ENCODE results near the gene GPX3. TPM values are rescaled to one million over a fixed set of nuclear protein-coding genes. Genes with fewer than 3 reads are reported as not detected.

Gene GPX3
- total RNA-seq, 1 donor, result 11.3 TPM

DNA sequence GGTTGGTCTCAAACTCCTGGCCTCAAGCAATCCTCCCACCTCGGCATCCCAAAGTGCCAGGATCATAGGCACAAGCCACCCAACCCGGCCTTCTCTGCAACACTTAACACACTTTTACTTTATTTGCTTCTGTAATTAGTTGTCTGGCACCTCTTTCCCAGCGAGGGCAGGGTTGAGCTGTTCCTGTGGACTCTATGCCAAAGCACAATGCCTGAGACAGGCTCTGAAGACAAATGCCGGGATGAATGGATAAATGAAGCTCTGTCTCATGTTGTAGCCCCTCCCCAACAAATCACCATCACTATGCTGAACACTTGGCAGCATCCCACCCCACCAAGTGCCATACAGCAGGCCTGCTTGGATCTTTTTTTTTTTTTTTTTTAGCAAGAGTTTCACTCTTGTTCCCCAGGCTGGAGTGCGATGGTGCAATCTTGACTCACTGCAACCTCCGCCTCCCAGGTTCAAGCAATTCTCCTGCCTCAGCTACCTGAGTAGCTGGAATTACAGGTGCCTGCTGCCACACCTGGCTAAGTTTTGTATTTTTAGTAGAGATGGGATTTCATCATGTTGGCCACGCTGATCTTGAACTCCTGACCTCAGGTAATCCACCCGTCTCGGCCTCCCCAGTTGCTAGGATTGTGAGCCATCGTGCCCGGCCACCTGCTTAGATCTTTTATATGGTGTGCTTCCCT lies 21.3 kb downstream of the GPX3 start:
- TF ChIP-seq, protein P1, sequence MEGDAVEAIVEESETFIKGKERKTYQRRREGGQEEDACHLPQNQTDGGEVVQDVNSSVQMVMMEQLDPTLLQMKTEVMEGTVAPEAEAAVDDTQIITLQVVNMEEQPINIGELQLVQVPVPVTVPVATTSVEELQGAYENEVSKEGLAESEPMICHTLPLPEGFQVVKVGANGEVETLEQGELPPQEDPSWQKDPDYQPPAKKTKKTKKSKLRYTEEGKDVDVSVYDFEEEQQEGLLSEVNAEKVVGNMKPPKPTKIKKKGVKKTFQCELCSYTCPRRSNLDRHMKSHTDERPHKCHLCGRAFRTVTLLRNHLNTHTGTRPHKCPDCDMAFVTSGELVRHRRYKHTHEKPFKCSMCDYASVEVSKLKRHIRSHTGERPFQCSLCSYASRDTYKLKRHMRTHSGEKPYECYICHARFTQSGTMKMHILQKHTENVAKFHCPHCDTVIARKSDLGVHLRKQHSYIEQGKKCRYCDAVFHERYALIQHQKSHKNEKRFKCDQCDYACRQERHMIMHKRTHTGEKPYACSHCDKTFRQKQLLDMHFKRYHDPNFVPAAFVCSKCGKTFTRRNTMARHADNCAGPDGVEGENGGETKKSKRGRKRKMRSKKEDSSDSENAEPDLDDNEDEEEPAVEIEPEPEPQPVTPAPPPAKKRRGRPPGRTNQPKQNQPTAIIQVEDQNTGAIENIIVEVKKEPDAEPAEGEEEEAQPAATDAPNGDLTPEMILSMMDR (IDR thresholded peaks at IDR 0.05; ENCODE audit: insufficient read depth, low read length), result no peak
- H3K4me3 ChIP-seq (ENCODE audit: low read depth, low read length), result no peak overlapping the region
- DNase-seq (ENCODE audit: low read depth), result no peak

GRCh38 chr5:151042453-151043093 lies 22.2 kb downstream of the GPX3 start:
- TF ChIP-seq, protein P1 (IDR thresholded peaks at IDR 0.05; ENCODE audit: insufficient read depth, low read length), result no peak
- H3K4me3 ChIP-seq (ENCODE audit: low read depth, low read length), result no peak overlapping the region
- DNase-seq (ENCODE audit: low read depth), result no peak

DNA sequence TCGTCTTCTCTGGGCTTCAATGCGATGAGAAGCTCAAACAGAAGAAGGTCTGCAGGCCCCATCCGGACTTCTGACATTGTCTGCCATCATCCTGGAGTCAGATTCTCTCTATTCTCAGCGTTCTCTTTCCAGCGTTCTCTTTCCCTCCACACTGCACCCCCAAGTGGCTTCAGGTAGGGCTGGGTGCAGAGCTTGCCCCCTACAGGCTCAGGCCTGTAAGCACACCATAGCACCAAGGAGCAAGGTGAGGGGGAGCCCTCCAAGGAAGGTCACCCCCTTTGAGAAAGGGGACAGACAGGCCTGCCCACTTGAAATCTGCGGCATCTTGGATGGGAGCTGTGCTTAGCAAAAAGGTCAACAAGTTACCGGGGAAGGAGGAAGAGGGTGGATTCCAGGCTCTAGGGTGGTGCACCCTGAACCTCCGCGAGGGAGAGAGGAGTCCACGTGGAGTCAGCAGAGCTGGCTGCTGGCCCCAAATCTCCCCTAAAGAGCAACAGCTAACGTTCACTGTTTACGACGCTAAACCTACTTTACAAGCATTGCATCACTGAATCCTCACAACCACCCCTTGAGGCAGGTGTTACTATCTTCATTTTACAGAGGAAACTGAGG lies 27.5 kb downstream of the GPX3 start:
- TF ChIP-seq, protein P1 (IDR thresholded peaks at IDR 0.05; ENCODE audit: insufficient read depth, low read length), result peak; percentile 92
- DNase-seq (ENCODE audit: low read depth), result no peak
- H3K4me3 ChIP-seq (ENCODE audit: low read depth, low read length), result no peak overlapping the region

GRCh38 chr5:151048526-151048925 lies 28.1 kb downstream of the GPX3 start:
- DNase-seq (ENCODE audit: low read depth), result no peak
- TF ChIP-seq, protein P1 (IDR thresholded peaks at IDR 0.05; ENCODE audit: insufficient read depth, low read length), result peak; percentile 46
- no peak overlapping the region for H3K4me3 ChIP-seq (ENCODE audit: low read depth, low read length)

DNA sequence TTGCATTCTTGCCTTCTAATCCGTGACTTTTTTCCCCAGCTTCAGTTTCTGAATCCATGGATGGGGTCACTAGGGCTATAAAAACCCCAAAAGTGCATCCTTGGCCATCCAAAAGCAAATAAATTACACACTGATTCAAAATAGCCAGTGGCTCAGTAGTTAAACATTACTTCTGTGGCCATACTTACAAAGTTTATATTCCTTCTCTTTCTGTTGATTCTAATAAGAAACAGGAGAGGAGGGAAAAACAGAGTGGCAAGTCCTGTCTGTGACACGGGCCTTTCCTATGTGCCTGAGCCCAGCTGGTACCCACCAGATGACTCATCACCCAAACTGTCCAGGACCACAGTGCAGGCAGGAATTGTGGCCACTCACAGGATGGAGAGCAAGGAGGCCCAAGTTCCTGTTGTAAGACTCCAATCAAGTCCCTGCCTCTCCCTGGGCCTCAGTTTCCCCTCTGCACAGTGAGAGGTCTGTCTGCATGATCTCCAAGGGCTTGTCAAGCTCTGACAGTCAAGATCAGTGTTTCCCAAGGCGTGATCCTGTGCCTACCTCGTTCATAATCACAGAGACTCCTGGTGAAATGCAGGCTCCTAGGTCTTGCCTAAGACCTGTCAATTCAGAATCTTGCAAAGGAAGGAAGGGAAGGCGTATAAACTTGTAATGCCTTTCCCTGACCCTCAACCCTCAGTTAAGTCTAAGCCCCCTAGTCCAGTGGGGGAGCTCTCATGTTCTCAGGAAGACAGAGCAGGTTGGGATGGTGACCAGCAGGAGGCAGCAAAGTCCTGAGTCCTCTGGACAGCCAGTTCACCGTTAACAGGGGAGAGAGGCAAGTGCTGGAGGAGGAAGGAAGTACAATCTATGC lies 30.9 kb downstream of the GPX3 start:
- H3K4me3 ChIP-seq (ENCODE audit: low read depth, low read length), result no peak overlapping the region
- peak; percentile 84 for DNase-seq (ENCODE audit: low read depth)
- TF ChIP-seq, protein P1 (IDR thresholded peaks at IDR 0.05; ENCODE audit: insufficient read depth, low read length), result peak; percentile 95

DNA sequence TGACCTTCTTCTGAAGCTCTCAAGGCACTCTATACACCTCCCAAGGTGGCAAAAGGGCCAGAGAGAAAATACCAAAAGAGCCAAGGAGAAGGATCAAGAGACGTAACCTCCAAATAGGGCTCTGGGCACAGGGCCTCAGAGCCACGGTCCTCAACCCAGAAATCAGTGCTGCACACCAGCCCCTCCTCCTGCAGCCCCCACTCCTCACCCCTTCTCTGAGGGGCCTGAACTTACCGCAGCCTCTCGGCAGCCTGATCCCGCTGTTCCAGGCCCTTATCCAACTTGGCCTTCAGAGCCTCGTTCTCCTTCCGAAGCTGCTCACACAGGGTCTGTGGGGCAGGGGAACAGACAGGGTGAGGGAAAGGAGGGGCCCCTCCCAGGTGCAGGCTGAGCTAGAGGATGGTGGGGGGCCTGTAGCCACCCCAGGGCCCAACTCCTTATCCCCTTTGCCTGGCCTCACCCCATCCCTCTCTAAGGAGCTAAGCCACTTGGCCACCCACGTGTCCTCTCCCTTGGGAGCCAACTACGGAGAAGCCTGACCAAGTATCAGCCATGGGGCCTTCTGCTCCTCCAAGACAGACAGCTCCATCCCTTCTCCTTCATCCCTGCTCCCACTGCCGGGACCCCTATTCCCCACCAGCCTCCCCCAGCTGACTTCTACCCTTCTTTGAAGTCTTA lies 31.7 kb downstream of the GPX3 start:
- no peak overlapping the region for H3K4me3 ChIP-seq (ENCODE audit: low read depth, low read length)
- no peak for DNase-seq (ENCODE audit: low read depth)
- TF ChIP-seq, protein P1 (IDR thresholded peaks at IDR 0.05; ENCODE audit: insufficient read depth, low read length), result no peak
